Right lobe of liver (tissue), 4 donors: ENCODE data around the gene CPT1C.
A peak's percentile ranks its signal among the peaks of the same experiment; 100 is the strongest.

Experiments used
- CTCF ChIP-seq, 4 donors: fragments of 200-600 bp in 3 of 4; fragments of 450-650 bp in 1 of 4; IDR thresholded peaks; one replicate each; pipeline versions ENCODE4 v1.5.1 to v1.8.0; 2016 to 2022; ENCODE audit warnings: antibody characterized with exemption in 4 of 4, mild to moderate bottlenecking in 2 of 4
- POLR2A ChIP-seq: fragments of 450-650 bp; IDR thresholded peaks from one replicate; pipeline ENCODE4 v1.6.1; 2017; ENCODE audit warnings: antibody characterized with exemption, mild to moderate bottlenecking
- donor health status: DM: no; HTN: no; CAD: no.
- donor health status: DM: no; HTN: no; CAD: no.
- donor health status: DM: no; HTN: yes; CAD: no.

GRCh38 chr19:49672131-49672919 lies 18.6 kb upstream of the CPT1C start:
- TF ChIP-seq CTCF (IDR thresholded peaks at IDR 0.05) (peak; percentile 88 to 96 (median 94)), POLR2A (no peak)
